CD4-positive, alpha-beta T cell (primary cell): Measurements from ENCODE around the gene ATP2B3. TPM values are rescaled to one million over a fixed set of nuclear protein-coding genes. Genes with fewer than 3 reads are reported as not detected.
A peak's percentile ranks its signal among the peaks of the same experiment; 100 is the strongest.

Experiments used
- ATAC-seq: fragments of 200-7000 bp; cut with Tn5 transposase; one replicate; pipeline ENCODE4 v1.10.0; 2022; ENCODE audit warnings: mild to moderate bottlenecking; ENCODE audit not compliant: poor library complexity
- CTCF ChIA-PET: fragments of 350-600 bp; sonication (Branson Sonifier 250); formaldehyde crosslinking; loops from one replicate; lab custom pipeline; 2021; ENCODE audit warnings: antibody characterized with exemption, inconsistent platforms; lab: Charles Lee
- POLR2A ChIA-PET: fragments of 350-600 bp; sonication (Branson Sonifier 250); formaldehyde crosslinking; loops from one replicate; lab custom pipeline; 2021; ENCODE audit warnings: antibody characterized with exemption, inconsistent platforms; lab: Charles Lee
- DNase-seq, 14 experiments: peaks; one replicate each; pipeline ENCODE4 v3.0.0-alpha.2; 2013 to 2020; ENCODE audit warnings: mixed read lengths in 2 of 14
- H3K27ac ChIP-seq, 2 donors: one replicate each; pipeline versions ENCODE4 v1.5.1 to v1.7.0; 2013; ENCODE audit warnings: low read length in 2 of 2, low read depth in 1 of 2, mild to moderate bottlenecking in 1 of 2
- H3K27me3 ChIP-seq, 2 experiments: 1 replicate in 1 of 2; 2 replicates in 1 of 2; pipeline versions ENCODE4 v1.6.1 to v1.7.0; 2013; ENCODE audit warnings: low read length in 2 of 2, control low read depth in 1 of 2, mild to moderate bottlenecking in 1 of 2, moderate library complexity in 1 of 2; ENCODE audit not compliant: insufficient read depth in 2 of 2, control insufficient read depth in 1 of 2
- H3K36me3 ChIP-seq: one replicate; pipeline ENCODE4 v1.6.1; 2013; ENCODE audit warnings: low read length, control low read depth; ENCODE audit not compliant: insufficient read depth
- H3K4me1 ChIP-seq: one replicate; pipeline ENCODE4 v1.6.1; 2013; ENCODE audit warnings: low read length, control low read depth; ENCODE audit not compliant: insufficient read depth
- H3K4me3 ChIP-seq: one replicate; pipeline ENCODE4 v1.5.1; 2013; ENCODE audit warnings: mild to moderate bottlenecking, low read length, moderate library complexity
- H3K9me3 ChIP-seq, 2 experiments: 1 replicate in 1 of 2; 2 replicates in 1 of 2; pipeline versions ENCODE4 v1.6.1 to v1.7.0; 2013; ENCODE audit warnings: low read length in 2 of 2, mild to moderate bottlenecking in 2 of 2, control low read depth in 1 of 2, moderate library complexity in 1 of 2; ENCODE audit not compliant: control insufficient read depth in 1 of 2, insufficient read depth in 1 of 2
- H3K27ac Mint-ChIP-seq: one replicate; pipeline ENCODE4 v1.8.0; 2020; ENCODE audit warnings: mixed read lengths
- H3K27me3 Mint-ChIP-seq: one replicate; pipeline ENCODE4 v1.8.0; 2021; ENCODE audit warnings: mixed read lengths
- H3K36me3 Mint-ChIP-seq: one replicate; pipeline ENCODE4 v1.8.0; 2021; ENCODE audit warnings: low read depth, mixed read lengths
- H3K4me1 Mint-ChIP-seq: one replicate; pipeline ENCODE4 v1.8.0; 2021; ENCODE audit warnings: low read depth, mixed read lengths
- H3K4me3 Mint-ChIP-seq: one replicate; pipeline ENCODE4 v1.8.0; 2020; ENCODE audit warnings: mild to moderate bottlenecking, mixed read lengths
- H3K9me3 Mint-ChIP-seq: one replicate; pipeline ENCODE4 v1.8.0; 2020; ENCODE audit warnings: mixed read lengths
- CTCF ChIP-seq: fragments of 200-600 bp; IDR thresholded peaks from one replicate; pipeline ENCODE4 v1.8.0; 2022; ENCODE audit warnings: antibody characterized with exemption, mild to moderate bottlenecking
- intact Hi-C, 2 experiments: fragments of 100-400 bp; cut with DNase I in 1 of 2; cut with micrococcal nuclease in 1 of 2; formaldehyde crosslinking; loops; one replicate each; pipeline versions ENCODE4 v1.15.1 to v1.9.0; 2023 to 2025; cut with DNase I, micrococcal nuclease
- total RNA-seq, 174 experiments: library from RNA in 2 of 174; stranded (reverse) in 2 of 174; gene quantifications; one replicate each; pipeline ENCODE4 v1.2.3 and lab custom pipeline; 2021 to 2026

The ATP2B3 gene
- total RNA-seq, 2 experiments from 2014 or later = not detected

- ATAC-seq = no peak
- Histone ChIP-seq H3K27ac (no peak overlapping the region), H3K4me1 (peaks cover 21% of the 10 kb centered on the region), H3K4me3 (no peak overlapping the region), H3K9me3 (no peaks in the 10 kb centered on the region), H3K27me3 (no peaks in the 10 kb centered on the region), H3K36me3 (no peaks in the 10 kb centered on the region)
- Mint-ChIP-seq H3K27ac (no peak overlapping the region), H3K9me3 (no peaks in the 10 kb centered on the region), H3K36me3 (no peaks in the 10 kb centered on the region), H3K27me3 (no peaks in the 10 kb centered on the region), H3K4me3 (no peak overlapping the region), H3K4me1 (peaks cover 26% of the 10 kb centered on the region)
- ChIA-PET CTCF (interaction anchor here (0.7 kb wide), 1 partner anchor 68 kb away, joined by 3 read pairs; no protein-coding TSS in a partner anchor), POLR2A (interaction anchor here (0.5 kb wide), 1 partner anchor 18 kb away, joined by 4 read pairs; the partner anchor contains the start of gene CCNQ)
- TF ChIP-seq CTCF = no peak
- intact Hi-C loops = no loop called here
- DNase-seq = peak in 9 of 14 experiments; percentile 4 to 40 (median 26)
Measured at GRCh38 chrX:153580700-153581386, 63.4 kb downstream of the ATP2B3 start.

GRCh38 chrX:153582896-153583295 is 65.5 kb downstream of the ATP2B3 start:
- Histone ChIP-seq H3K27ac (no peak overlapping the region), H3K4me3 (peak overlapping the region; percentile 16), H3K36me3 (peaks cover 12% of the 10 kb centered on the region), H3K27me3 (no peaks in the 10 kb centered on the region), H3K9me3 (no peaks in the 10 kb centered on the region), H3K4me1 (peaks cover 21% of the 10 kb centered on the region)
- DNase-seq (peak; percentile 33 to 88 (median 60)), ATAC-seq (peak; percentile 100)
- TF ChIP-seq CTCF = no peak
- ChIA-PET CTCF (no interaction called here), POLR2A (interaction anchor here (0.7 to 1.4 kb wide), 6 partner anchors 8 to 641 kb away, joined by 3 to 10 read pairs (median 4); partner anchors contain the start of gene CCNQ)
- H3K27me3 Mint-ChIP-seq = no peaks in the 10 kb centered on the region
- intact Hi-C loops = loop anchor here in 1 of 2 experiments (1.0 kb wide), 1 partner anchor 15 kb away; no protein-coding TSS in a partner anchor
- peak overlapping the region; percentile 70 for H3K27ac Mint-ChIP-seq
- H3K4me3 Mint-ChIP-seq = peak overlapping the region; percentile 62
- peaks cover 26% of the 10 kb centered on the region for H3K4me1 Mint-ChIP-seq
- H3K9me3 Mint-ChIP-seq = no peaks in the 10 kb centered on the region
- H3K36me3 Mint-ChIP-seq = peaks cover 8% of the 10 kb centered on the region

- Histone ChIP-seq H3K4me1 (peaks cover 21% of the 10 kb centered on the region), H3K9me3 (no peaks in the 10 kb centered on the region), H3K27me3 (no peaks in the 10 kb centered on the region), H3K27ac (no peak overlapping the region), H3K36me3 (peaks cover 16% of the 10 kb centered on the region), H3K4me3 (no peak overlapping the region)
- TF ChIP-seq CTCF = no peak
- Mint-ChIP-seq H3K4me3 (no peak overlapping the region), H3K9me3 (no peaks in the 10 kb centered on the region), H3K4me1 (peaks cover 26% of the 10 kb centered on the region), H3K36me3 (peaks cover 14% of the 10 kb centered on the region), H3K27me3 (no peaks in the 10 kb centered on the region), H3K27ac (peak overlapping the region; percentile 70)
- ChIA-PET POLR2A (interaction anchor here (0.7 to 1.4 kb wide), 5 partner anchors 8 to 642 kb away, joined by 3 to 10 read pairs (median 5); partner anchors contain the start of gene CCNQ), CTCF (no interaction called here)
- DNase-seq = no peak
- no peak for ATAC-seq
- intact Hi-C loops = loop anchor here in 1 of 2 experiments (1.0 kb wide), 1 partner anchor 15 kb away; no protein-coding TSS in a partner anchor
Measured at GRCh38 chrX:153583433-153583832, 66.0 kb downstream of the ATP2B3 start.
